HG02973 (cell line): ENCODE measurements around the gene SPOP.

Source experiments
- ATAC-seq: cut with Tn5 transposase; IDR thresholded peaks from one replicate; pipeline ENCODE4 v1.9.1; 2021; ENCODE audit warnings: moderate library complexity; ENCODE audit not compliant: unreplicated experiment

The SPOP gene

DNA sequence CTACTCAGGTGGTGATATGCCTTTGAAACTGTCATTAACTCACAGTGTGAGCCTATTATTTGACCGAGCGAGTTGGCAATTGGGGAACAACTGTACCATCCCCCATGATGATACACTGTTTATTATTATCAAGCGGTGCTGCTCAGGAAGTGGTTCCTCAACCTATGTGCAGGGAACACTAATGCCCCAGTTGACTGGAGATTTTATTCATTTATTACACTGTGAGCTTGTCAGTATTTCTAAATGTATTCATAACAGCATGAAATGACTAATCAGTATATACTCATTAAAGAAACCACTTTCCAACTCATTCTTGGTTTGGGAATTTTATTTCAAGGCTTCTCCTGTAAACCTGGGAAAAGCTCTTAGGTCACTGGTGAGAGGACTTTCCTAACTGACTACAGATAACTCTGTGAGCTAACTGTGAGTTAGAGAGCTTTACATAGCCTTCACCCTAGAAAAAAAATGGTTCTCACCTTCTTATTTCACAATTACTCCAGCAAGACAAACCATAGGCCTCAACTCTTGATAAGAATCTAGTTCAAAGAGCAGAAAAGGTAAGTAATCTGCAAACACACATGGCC lies 59.8 kb downstream of the SPOP start:
- no peak for ATAC-seq

GRCh38 chr17:49616601-49617131 lies 61.2 kb downstream of the SPOP start:
- no peak for ATAC-seq

- ATAC-seq: no peak
Observed at GRCh38 chr17:49616086-49616485, 61.8 kb downstream of the SPOP start.

DNA sequence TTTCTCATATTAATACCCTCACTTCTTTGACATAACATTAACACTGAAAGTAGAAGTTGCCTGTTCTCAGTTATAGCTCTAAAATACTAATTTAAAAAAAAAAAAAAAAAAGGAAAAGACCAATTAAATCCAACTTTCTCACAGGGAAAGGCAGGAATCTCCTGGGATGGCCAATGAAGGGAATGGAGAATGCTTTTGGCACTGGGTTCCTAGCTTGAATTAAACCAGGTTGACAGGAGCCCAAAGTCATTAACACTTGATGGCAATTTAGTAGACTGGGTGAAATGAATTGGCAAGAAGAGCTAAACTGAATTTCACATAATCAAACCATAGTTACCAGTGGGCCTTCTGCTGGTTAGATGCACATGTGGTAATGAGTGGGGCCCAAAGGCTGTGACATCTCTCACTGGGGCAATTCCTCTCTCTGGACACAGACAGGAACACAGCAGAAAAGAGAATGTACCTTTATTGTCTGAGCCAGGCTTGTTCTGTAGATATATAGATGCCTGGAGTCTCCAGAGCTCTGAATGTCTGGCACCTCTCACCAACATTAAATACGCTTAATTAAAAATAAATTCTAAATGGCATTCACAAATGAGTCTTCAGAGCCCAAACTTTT lies 64.6 kb downstream of the SPOP start:
- no peak for ATAC-seq

GRCh38 chr17:49612726-49613125 lies 65.2 kb downstream of the SPOP start:
- ATAC-seq: no peak

GRCh38 chr17:49610883-49611584 lies 66.9 kb downstream of the SPOP start:
- no peak for ATAC-seq

GRCh38 chr17:49604314-49604869 lies 73.5 kb downstream of the SPOP start:
- ATAC-seq: no peak

DNA sequence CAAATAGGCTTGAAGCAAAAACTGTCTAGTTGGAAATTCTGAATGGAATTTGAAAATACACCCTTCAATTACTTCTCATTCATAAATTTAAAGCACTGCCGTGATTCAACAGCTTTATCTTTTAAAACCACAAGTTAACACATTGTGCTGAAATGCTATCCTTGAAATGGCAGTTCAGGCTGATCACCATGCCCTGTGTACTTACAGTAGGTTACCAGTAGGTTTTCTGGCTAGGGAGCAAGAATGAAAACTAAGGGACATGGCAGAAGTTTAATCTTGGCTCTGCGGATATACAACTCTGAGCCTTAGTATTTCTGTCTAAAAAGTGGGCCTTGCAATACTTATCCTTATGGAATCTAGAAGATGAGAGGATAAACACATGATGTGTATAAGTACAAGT lies 74.2 kb downstream of the SPOP start:
- ATAC-seq: no peak

DNA sequence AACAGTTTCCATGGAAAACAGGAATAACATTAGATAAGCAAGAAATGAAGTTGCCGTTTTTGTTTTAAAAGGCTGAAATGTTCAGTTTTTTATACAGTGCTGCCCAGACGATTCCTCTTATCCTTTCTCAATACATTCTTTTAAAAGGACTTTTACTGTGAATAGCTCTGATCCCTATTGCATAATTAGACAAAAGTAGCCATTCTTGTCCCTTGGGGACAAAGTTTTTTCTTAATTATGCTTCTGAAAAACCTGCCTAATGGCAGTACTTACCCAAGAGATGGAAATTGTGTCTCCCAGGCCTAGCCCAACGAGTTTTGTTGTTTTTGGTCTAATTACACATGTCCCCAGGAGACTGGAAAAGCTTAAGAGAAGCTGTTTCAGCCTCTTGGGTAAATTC lies 74.7 kb downstream of the SPOP start:
- ATAC-seq: no peak

DNA sequence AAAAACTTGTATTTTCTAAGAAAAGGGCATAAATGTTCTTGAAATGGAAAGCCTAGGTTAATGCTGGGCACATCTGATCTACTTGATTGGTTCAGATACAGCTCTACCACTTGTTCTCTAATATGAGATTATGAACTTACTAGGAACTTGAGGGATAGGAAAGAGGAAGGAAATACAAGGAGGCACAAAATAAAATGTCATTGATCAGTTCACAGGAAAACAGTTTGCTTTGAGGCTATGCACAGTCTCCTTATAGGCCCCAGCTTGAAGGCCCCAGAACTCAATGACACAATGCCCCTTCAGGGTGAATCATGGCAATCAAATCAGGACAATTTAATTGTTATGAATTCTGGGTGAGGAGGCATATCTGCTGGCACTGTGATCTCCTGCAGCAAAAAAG lies 75.1 kb downstream of the SPOP start:
- ATAC-seq: no peak

GRCh38 chr17:49600949-49601348 lies 76.9 kb downstream of the SPOP start:
- ATAC-seq: no peak

- ATAC-seq: no peak
Observed at GRCh38 chr17:49598918-49599317, 79.0 kb downstream of the SPOP start.

DNA sequence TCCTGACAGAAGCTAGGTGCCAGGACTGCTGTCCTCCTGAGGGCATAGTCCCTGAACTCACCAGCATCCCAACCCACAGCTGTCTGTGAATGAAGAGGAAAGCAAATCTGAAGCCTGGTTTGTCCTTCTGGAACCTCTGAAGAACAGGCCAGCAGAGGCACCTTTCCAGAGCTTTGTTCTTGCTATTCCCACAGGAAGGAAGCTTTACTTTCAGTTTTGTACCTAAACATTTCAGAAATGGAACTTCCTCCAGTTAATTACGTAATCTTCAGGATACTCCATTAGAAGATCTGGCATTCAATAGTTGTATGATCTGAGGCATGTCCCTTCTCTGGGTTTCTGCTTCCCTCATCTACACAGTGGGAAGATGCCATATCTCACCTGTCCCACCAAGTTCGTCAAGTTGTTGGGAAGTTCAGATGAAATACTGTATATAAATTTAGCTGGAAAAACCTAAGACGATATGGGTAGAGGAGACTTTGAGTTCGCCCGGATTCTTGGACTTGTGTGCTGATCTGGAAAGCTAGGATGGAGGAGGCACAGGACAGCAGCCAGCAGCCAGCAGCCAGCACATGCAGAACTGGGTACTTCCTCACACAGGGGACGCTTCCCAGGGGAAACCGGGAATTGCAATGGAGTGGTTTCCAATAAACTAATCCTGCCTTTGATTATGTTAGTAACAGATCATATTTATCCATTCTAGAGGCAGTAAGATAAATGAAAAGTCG lies 79.8 kb downstream of the SPOP start:
- no peak for ATAC-seq

DNA sequence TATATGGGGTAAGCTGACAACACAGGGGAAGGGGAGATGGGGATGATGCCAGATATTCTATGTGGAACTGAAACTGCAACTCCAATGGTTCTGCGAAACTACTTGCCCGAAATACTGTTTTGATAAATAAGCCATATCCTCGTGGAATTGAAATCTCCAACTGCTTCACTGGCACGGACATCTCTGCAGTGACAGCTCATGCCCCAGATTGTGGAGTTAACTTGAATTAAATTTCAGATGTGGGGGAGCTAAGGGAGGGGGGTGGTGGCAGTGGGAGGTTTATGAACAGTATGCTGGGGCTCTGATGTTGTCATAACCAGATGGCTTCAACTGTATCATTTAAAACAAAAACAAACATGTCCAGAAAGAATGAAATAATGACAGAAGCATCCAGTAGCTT lies 80.5 kb downstream of the SPOP start:
- ATAC-seq: no peak

DNA sequence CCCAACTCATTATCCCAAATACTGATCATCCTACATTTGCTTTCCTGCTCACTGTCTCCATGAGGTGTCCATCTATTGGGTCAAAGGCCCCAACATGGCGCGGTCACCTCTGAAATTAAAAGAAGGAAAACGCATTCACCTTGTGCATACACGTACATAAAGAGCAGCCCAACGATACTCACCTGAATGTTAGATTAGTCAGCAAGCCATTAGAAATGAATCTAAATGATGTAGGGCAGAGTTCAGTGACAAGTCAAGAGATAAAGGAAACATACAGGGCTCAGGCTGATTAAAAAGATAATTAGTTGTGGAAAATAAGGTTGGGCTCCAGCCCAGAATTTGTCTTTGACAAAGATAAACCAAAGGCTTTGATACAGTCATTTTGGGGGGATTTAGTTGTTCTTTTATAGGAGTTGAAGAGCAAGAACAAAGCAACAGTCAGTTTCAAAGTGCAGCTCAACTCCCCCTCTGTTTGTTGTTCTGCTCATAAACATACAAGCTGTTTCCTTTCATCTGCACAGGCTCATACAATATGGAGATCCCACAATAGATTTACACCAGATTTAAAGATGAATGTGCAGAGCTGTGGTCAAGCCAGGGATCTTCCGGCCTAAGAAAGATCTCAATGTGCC lies 81.2 kb downstream of the SPOP start:
- ATAC-seq: no peak

GRCh38 chr17:49595980-49596379 lies 81.9 kb downstream of the SPOP start:
- no peak for ATAC-seq

DNA sequence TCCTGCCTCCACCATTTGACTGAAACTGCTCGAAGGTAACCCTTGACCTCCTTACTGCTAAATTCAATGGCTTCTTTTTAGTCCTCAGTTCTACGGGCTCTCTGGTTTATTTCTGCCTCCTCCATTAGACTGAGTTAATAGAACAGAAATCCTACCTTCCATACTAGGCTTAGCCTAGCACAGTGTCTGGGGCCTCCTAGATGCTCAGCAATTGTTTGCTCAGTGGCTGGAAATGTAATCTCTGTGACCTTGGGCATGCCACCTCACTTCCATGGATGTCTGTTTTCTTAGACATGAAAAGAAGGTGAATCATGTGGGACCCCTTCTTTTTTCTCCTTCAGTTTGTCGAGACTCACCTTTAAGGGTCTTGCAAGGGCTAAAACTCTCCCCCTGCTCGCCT lies 82.6 kb downstream of the SPOP start:
- ATAC-seq: no peak

- ATAC-seq: no peak
Observed at GRCh38 chr17:49592263-49592662, 85.6 kb downstream of the SPOP start.

DNA sequence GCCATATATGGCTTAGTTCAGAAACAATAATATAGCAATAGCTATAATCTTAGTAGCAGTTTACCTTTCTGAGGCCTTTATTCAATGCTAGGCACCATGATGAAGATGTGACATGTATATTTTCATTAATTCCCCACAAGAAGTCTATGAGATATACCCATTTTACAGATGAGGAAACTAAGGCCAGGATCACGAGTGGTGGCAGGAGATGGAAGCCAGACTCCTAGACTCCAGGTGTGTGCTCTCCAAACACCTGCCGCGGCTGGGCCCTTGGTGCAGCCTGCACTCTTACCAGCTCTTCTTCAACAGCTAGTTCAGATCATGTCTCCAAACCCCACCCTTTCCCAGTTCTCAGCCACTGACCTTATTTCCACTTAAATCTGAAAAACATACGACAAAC lies 87.0 kb downstream of the SPOP start:
- ATAC-seq: no peak

GRCh38 chr17:49589577-49589927 lies 88.3 kb downstream of the SPOP start:
- no peak for ATAC-seq
